ENCODE results near the gene MYO1D. TPM values are rescaled to one million over a fixed set of nuclear protein-coding genes. Genes with fewer than 3 reads are reported as not detected.

Gene MYO1D
- total RNA-seq, 1 experiment from 2014 or later: 1.3 TPM

- POLR2A ChIA-PET: no interaction called here
- Histone ChIP-seq H3K36me3 (ENCODE audit: control insufficient read depth, insufficient read depth, low read length) (no peaks in the 10 kb centered on the region), H3K4me1 (ENCODE audit: control insufficient read depth, insufficient read depth, low read length) (0 out of 2 replicates have a peak, but pooled peaks cover 3% of the 10 kb centered on the region), H3K4me3 (ENCODE audit: low read depth in 2 of 2, low read length in 2 of 2) (no peak overlapping the region), H3K27ac (ENCODE audit: low read length) (no peak overlapping the region), H3K27me3 (ENCODE audit: control insufficient read depth, insufficient read depth, low read length) (peaks cover 21% of the 10 kb centered on the region), H3K9me3 (ENCODE audit: control insufficient read depth, insufficient read depth, low read depth, low read length) (no peaks in the 10 kb centered on the region)
- in situ Hi-C loops (cut with HindIII; ENCODE audit: low pct_unique_long_range_greater_than_20kb, low sequenced_read_pairs): no loop called here
- ATAC-seq: no peak
- no TSS peak for BruUV-seq (replicated peaks)
- CTCF ChIA-PET: no interaction called here
- no peak for TF ChIP-seq POLR2AphosphoS5 (IDR thresholded peaks at IDR 0.05; ENCODE audit: low read depth, low read length)
- no peak for TF ChIP-seq SIN3A (IDR thresholded peaks at IDR 0.05; ENCODE audit: borderline replicate concordance, insufficient read depth, low read depth, low read length)
- no peak for TF ChIP-seq CTCF (IDR thresholded peaks at IDR 0.05)
- intact Hi-C loops (cut with micrococcal nuclease; ENCODE audit: unreplicated experiment): no loop called here
- DNase-seq (ENCODE audit: low read depth, low spot score): no peak
Measured at GRCh38 chr17:32773856-32774694, 102.8 kb downstream of the MYO1D start.

- Histone ChIP-seq H3K4me3 (ENCODE audit: low read depth in 2 of 2, low read length in 2 of 2) (no peak overlapping the region), H3K27me3 (ENCODE audit: control insufficient read depth, insufficient read depth, low read length) (peaks cover 22% of the 10 kb centered on the region), H3K36me3 (ENCODE audit: control insufficient read depth, insufficient read depth, low read length) (no peaks in the 10 kb centered on the region), H3K4me1 (ENCODE audit: control insufficient read depth, insufficient read depth, low read length) (0 out of 2 replicates have a peak, but pooled peaks cover 3% of the 10 kb centered on the region), H3K9me3 (ENCODE audit: control insufficient read depth, insufficient read depth, low read depth, low read length) (no peaks in the 10 kb centered on the region), H3K27ac (ENCODE audit: low read length) (no peak overlapping the region)
- TF ChIP-seq TCF7L2 (IDR thresholded peaks at IDR 0.05; ENCODE audit: low read depth, low read length) (no peak), SIN3A (IDR thresholded peaks at IDR 0.05; ENCODE audit: borderline replicate concordance, insufficient read depth, low read depth, low read length) (no peak), CTCF (IDR thresholded peaks at IDR 0.05) (no peak), POLR2AphosphoS5 (IDR thresholded peaks at IDR 0.05; ENCODE audit: low read depth, low read length) (no peak), REST (IDR thresholded peaks at IDR 0.05; ENCODE audit: insufficient read depth in 1 of 2, low read depth in 2 of 2, low read length in 1 of 2) (no peak)
- POLR2A ChIA-PET: no interaction called here
- ATAC-seq: no peak
- intact Hi-C loops (cut with micrococcal nuclease; ENCODE audit: unreplicated experiment): no loop called here
- CTCF ChIA-PET: no interaction called here
- in situ Hi-C loops (cut with HindIII; ENCODE audit: low pct_unique_long_range_greater_than_20kb, low sequenced_read_pairs): no loop called here
- no TSS peak for BruUV-seq (replicated peaks)
- DNase-seq (ENCODE audit: low read depth, low spot score): no peak
Measured at GRCh38 chr17:32772453-32773025, 104.4 kb downstream of the MYO1D start.

Data from Panc1 (cell line).